Activated CD4-positive, alpha-beta memory T cell treated with anti-CD3 and anti-CD28 coated beads, Interleukin-2, amount 10 ng/mL, durations not matched to agents 7 days and 5 days (primary cell): ENCODE data around the gene LCN1. TPM values are rescaled to one million over a fixed set of nuclear protein-coding genes. Genes with fewer than 3 reads are reported as not detected.
"Not testable (repeated sequence)": the region's sequence is repeated elsewhere in the genome, so short reads cannot be mapped to it uniquely, and the experiment has no call there.

Experiments used
- CTCF ChIA-PET: fragments of 350-600 bp; sonication (Branson Sonifier 250); formaldehyde crosslinking; loops from one replicate; lab custom pipeline; 2021; ENCODE audit warnings: antibody characterized with exemption, inconsistent platforms; lab: Charles Lee
- POLR2A ChIA-PET: fragments of 350-600 bp; sonication (Branson Sonifier 250); formaldehyde crosslinking; loops from one replicate; lab custom pipeline; 2021; ENCODE audit warnings: antibody characterized with exemption; lab: Charles Lee
- DNase-seq: peaks from one replicate; pipeline ENCODE4 v3.0.0-alpha.2; 2020
- H3K27ac Mint-ChIP-seq: one replicate; pipeline ENCODE4 v1.8.0; 2021; ENCODE audit warnings: mild to moderate bottlenecking, mixed read lengths
- H3K27me3 Mint-ChIP-seq: one replicate; pipeline ENCODE4 v1.8.0; 2021; ENCODE audit warnings: mixed read lengths
- H3K36me3 Mint-ChIP-seq: one replicate; pipeline ENCODE4 v1.8.0; 2021; ENCODE audit warnings: low read depth, mixed read lengths
- H3K4me1 Mint-ChIP-seq: one replicate; pipeline ENCODE4 v1.8.0; 2021; ENCODE audit warnings: mixed read lengths
- H3K4me3 Mint-ChIP-seq: one replicate; pipeline ENCODE4 v1.8.0; 2021; ENCODE audit warnings: mild to moderate bottlenecking, mixed read lengths
- H3K9me3 Mint-ChIP-seq: one replicate; pipeline ENCODE4 v1.8.0; 2021; ENCODE audit warnings: mixed read lengths
- total RNA-seq, 2 experiments: library from RNA; stranded (reverse); gene quantifications; one replicate each; pipeline ENCODE4 v1.2.3, GENCODE V29; 2021

Gene LCN1
- total RNA-seq, 2 experiments from 2014 or later, result not detected

DNA sequence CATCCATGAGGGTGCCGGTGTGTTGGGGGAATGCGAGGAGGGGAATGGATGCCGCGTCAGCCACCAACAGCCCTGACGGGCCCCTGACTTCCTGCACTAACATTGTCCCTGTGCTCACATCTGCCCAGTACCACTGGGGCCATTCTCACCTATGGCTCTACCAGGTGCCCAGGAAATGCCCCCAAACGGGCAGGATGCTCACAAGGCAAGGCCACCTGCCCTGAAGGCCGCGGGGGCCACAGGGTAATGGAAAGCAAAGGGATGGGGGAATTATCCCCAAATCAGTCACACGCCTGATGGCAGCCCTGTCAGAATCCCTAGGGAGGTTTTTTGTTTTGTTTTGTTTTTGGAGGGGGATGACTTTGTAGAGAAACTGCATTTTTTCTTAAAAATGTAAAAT, 7.3 kb upstream of the LCN1 start:
- CTCF ChIA-PET, result not testable (repeated sequence)

DNA sequence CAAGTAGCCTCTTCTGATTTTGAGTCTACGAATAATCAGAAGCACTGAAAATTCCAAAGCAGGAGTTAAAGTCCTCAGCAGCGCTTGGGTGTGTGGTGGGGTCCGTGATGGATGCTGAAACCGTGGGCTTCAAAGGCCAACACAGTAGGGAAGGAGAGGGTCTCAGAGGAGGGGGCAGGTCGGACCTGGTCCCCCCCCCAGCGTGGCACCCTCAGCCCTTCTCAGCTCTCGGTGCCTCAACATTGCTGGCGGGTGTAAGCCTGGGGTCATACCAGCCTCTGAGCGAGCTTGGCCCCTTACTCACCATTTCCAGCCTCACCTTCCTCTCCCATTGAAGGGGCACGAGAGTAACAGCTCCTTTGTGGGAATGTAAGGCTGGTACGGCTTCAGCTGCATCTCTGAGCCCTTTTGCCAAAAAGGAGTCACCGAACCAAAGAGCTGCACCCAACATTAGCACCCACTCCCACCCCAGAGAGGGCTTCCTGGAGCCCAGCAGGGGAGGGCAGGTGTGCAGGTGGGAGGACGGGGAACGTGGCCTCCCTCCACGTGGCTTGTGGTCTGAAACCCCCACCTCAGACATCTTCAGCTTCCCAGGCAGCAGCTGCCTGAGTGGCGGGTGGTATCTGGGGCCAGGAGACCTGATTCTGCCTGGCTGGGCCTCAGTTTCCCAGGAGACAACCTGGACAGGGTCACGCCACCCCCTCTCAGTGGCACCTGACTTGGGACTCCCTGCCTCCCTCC, 6.7 kb upstream of the LCN1 start:
- H3K4me3 Mint-ChIP-seq, result no peak overlapping the region
- POLR2A ChIA-PET, result no interaction called here
- DNase-seq, result no peak
- no peak overlapping the region for H3K27ac Mint-ChIP-seq
- no peaks in the 10 kb centered on the region for H3K36me3 Mint-ChIP-seq
- H3K9me3 Mint-ChIP-seq, result no peaks in the 10 kb centered on the region
- H3K4me1 Mint-ChIP-seq, result peaks cover 32% of the 10 kb centered on the region
- CTCF ChIA-PET, result no interaction called here
- peaks cover 20% of the 10 kb centered on the region for H3K27me3 Mint-ChIP-seq

More for the DNA sequence above, 7.3 kb upstream of the LCN1 start:
- H3K36me3 Mint-ChIP-seq, H3K27ac Mint-ChIP-seq, H3K4me3 Mint-ChIP-seq, DNase-seq, POLR2A ChIA-PET, H3K9me3 Mint-ChIP-seq: not testable (repeated sequence)
- Mint-ChIP-seq H3K27me3 (peaks cover 20% of the 10 kb centered on the region), H3K4me1 (peaks cover 32% of the 10 kb centered on the region)

DNA sequence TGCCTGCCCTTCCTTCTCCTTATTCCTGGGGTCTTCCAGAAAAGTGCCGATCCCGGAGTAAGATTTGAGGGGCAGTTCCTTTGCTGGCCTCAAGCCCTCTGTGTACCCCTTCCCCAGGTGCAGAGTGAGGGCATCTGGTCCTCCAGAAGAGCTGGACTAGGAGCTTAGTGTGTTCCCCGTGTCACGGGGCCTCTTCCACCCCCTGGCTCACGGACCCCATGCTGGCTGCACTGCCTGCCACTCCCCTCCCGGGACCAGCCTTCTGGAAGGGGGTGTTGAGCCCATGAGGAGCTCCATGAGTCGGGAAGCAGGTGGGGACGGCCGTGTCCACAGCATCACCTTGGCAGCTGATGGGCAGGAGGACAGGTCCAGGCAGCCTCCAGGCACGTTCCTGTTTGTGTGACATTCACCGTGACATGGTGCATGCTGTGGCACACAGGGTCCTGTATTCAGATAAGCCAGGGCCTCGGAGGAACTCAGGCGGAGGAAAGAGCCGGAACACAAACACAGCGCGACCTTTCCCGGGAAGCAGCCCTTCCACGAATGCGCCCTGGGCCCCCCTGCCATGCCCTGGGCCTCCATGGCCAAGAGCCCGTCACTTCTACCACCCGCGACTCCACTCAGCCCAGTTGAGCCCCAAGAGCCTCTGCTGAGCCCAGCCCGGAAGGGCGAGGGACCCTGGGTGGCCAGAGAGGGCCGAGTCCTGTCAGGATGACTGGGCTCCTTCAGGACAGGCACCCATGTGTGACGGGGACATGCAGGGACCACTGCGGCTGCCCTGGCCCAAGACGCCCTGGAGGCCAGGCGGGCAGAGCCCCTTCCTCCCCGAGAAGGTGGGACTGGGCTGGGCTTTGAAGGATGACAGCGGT, 5.9 kb upstream of the LCN1 start:
- H3K4me3 Mint-ChIP-seq, result no peak overlapping the region
- peaks cover 25% of the 10 kb centered on the region for H3K27me3 Mint-ChIP-seq
- H3K4me1 Mint-ChIP-seq, result peaks cover 31% of the 10 kb centered on the region
- POLR2A ChIA-PET, result no interaction called here
- no peak overlapping the region for H3K27ac Mint-ChIP-seq
- CTCF ChIA-PET, result no interaction called here
- DNase-seq, result no peak
- H3K36me3 Mint-ChIP-seq, result no peaks in the 10 kb centered on the region
- no peaks in the 10 kb centered on the region for H3K9me3 Mint-ChIP-seq

DNA sequence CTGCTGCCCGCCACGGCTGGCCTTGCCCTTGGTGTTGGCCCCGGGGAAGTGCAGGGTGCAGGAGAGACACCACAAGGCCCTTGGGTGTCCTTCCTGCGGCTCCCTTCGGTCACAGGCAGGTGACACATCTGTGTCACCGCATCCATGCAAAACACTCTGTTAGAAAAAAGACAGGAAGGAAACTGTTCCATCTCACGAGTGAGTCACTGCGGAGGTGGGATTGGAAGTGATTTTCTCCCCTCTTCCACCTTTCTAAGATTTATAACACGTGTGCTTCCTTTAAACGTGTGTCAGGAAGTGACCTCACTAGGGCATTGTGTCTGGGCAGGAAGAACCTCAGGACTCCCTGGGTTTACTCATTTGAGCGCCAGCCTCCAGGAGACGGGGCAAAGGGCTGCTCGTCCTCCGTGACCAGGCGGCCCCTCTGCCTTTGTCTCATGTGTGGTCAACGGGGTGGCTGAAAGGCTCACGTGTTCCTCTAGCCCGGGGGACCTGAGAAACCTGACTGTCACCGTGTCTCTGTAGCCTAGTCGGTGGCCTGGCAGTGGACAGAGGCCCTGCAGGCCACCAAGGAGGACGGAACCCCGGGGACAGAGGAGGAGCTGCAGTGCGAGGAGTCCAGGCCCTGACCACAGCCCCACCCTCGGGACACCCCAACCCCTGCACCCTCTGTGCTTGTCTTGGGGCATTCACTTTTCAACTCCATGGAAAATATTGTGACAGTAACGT, 4.9 kb upstream of the LCN1 start:
- ChIA-PET CTCF (no interaction called here), POLR2A (no interaction called here)
- peaks cover 26% of the 10 kb centered on the region for H3K27me3 Mint-ChIP-seq
- no peak overlapping the region for H3K4me3 Mint-ChIP-seq
- DNase-seq, result peak; percentile 26
- H3K27ac Mint-ChIP-seq, result no peak overlapping the region
- H3K4me1 Mint-ChIP-seq, result peaks cover 24% of the 10 kb centered on the region
- no peaks in the 10 kb centered on the region for H3K9me3 Mint-ChIP-seq
- H3K36me3 Mint-ChIP-seq, result no peaks in the 10 kb centered on the region

DNA sequence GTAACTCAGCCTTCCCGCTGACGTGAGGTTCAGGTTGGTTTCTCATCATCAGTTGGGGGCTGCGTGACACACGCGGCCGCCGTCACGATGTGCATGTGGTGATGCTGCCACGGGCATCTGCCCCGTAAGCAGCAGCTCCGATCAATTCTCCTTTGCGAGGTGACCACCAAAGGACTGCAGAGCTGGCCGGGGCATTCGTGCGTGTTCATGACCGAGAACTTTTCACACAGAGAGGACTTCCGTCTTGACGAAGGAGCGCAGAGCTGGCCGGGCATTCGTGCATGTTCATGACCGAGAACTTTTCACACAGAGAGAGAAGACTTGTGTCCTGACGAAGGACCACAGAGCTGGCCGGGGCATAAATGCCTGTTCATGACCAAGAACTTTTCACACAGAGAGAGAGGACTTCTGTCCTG, 3.8 kb upstream of the LCN1 start:
- Mint-ChIP-seq H3K9me3 (no peaks in the 10 kb centered on the region), H3K27ac (no peak overlapping the region), H3K4me1 (peaks cover 15% of the 10 kb centered on the region), H3K4me3 (no peak overlapping the region), H3K36me3 (no peaks in the 10 kb centered on the region), H3K27me3 (peaks cover 26% of the 10 kb centered on the region)
- ChIA-PET POLR2A (no interaction called here), CTCF (no interaction called here)
- DNase-seq, result no peak

DNA sequence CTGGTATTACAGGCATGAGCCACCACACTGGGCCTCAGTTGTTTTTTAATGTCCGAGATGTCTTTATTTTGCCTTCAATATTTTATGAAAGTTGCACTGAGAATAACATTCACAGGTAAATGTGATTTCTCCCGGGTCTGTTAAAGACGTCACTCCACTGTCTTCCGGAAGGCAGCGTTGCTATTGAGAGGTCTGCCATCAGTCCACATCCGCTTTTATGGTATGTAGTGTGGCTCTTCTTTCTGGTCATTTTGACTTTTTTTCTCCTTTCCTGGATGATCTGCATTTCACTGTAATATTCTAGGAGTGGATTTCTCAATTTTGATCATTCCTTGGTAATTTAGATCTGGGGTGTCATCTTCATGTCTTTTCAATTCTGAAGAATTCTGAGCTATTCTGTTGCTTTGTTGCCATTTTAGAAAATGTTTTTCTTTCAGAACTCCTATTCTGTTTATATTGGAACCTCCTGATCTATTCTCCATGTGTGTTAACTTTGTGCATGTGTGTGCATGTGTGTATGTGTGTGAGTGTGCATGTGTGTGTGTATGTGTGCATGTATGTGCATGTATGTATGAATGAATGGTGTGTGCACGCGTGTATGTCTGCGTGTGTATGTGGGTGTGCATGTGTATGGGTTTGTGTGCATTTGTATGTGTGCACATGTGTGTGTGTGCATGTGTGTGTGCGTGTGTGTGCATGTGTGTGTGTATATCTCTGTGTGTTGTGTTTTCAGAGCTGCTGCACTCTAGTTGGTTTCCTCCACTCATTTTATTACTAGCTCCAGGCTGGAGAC, 1.9 kb upstream of the LCN1 start:
- H3K36me3 Mint-ChIP-seq, result no peaks in the 10 kb centered on the region
- H3K27me3 Mint-ChIP-seq, result peaks cover 26% of the 10 kb centered on the region
- no peak for DNase-seq
- peaks cover 10% of the 10 kb centered on the region for H3K4me1 Mint-ChIP-seq
- ChIA-PET POLR2A (no interaction called here), CTCF (no interaction called here)
- no peak overlapping the region for H3K27ac Mint-ChIP-seq
- H3K4me3 Mint-ChIP-seq, result no peak overlapping the region
- H3K9me3 Mint-ChIP-seq, result no peaks in the 10 kb centered on the region

DNA sequence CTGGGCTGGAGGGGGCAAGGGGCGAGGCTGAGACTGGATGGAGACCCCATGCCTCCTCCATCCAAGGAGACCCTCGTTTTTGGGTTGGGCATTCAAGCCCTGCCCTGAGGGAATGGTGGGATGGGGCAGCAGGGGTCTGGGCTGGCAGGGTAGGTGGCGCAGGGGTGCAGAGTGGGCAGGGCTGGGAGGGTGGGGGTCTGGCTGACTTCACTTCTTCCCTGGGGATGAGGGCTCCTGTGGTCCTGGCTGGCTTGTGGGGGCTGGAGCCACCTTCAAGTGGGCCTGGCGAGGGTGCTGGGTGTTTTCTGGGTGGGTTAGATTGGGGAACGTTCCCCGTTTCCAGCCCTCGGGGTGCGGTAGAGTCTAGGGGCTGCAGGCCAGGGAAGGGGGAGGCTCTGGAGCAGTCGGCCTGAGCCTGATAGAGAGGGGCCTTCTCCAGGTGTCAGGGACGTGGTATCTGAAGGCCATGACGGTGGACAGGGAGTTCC, 412 bp downstream of the LCN1 start:
- Mint-ChIP-seq H3K4me1 (peaks cover 2% of the 10 kb centered on the region), H3K9me3 (no peaks in the 10 kb centered on the region)
- POLR2A ChIA-PET, result no interaction called here

DNA sequence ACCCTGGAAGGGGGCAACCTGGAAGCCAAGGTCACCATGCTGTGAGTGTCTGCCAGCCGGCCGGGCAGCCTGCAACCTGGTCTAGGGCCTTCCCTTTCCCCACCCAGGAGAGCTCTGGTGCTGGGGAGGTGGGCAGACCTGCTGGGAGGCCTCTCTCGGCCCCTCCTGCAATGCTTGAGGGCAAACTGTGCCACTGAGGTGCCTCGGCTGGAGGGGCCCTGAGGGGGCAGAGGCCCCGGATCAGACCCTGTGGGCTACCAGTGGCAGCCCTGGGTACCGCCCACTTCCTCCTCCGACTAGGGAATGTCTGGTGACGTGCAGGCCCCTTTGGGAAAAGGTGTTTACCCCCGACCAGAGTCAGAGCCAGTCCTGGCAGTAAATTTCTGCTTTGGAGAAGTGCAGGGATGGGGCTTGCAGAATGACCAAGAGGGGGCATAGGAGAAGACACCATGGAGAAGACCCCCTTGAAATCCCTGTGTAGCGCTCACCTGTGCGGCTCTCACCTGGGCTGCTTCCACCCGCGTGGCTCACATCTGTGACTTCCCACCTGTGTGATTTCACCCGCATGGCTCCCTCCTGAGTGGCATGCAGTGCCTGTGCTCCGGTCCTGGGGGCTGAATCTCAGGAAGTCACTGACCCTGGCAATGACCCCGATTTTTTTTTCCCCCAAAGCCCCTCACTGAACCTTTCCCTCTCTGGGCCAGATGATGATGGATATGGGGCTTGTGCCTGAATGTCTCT, 1.1 kb downstream of the LCN1 start:
- Mint-ChIP-seq H3K4me1 (no peaks in the 10 kb centered on the region), H3K27ac (no peak overlapping the region), H3K36me3 (no peaks in the 10 kb centered on the region), H3K27me3 (peaks cover 25% of the 10 kb centered on the region), H3K9me3 (no peaks in the 10 kb centered on the region), H3K4me3 (no peak overlapping the region)
- DNase-seq, result no peak
- CTCF ChIA-PET, result no interaction called here
- POLR2A ChIA-PET, result no interaction called here

More for the DNA sequence above, 412 bp downstream of the LCN1 start:
- Mint-ChIP-seq H3K36me3 (no peaks in the 10 kb centered on the region), H3K4me3 (no peak overlapping the region), H3K27ac (no peak overlapping the region), H3K27me3 (peaks cover 26% of the 10 kb centered on the region)
- CTCF ChIA-PET, result no interaction called here
- no peak for DNase-seq

DNA sequence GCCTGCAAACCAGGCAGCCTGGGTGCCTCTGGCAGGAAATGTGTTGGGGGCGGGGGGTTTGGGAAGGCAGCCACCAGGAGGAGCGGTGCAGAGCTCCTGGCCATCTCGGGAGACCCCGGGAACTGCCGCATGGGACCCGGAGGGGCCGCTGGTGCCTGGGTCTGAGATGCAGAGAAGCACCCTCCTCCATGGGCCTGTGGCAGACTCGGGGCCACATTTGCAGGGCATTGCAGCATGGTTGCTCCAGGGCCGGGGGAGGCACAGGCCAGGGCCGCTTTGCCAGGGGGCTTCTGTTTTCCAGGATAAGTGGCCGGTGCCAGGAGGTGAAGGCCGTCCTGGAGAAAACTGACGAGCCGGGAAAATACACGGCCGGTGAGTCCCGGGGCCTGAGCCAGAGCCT, 1.7 kb downstream of the LCN1 start:
- peaks cover 20% of the 10 kb centered on the region for H3K27me3 Mint-ChIP-seq
- no peaks in the 10 kb centered on the region for H3K9me3 Mint-ChIP-seq
- no peak overlapping the region for H3K27ac Mint-ChIP-seq
- H3K4me1 Mint-ChIP-seq, result no peaks in the 10 kb centered on the region
- no peak overlapping the region for H3K4me3 Mint-ChIP-seq
- H3K36me3 Mint-ChIP-seq, result no peaks in the 10 kb centered on the region
- no peak for DNase-seq
- CTCF ChIA-PET, result no interaction called here
- POLR2A ChIA-PET, result no interaction called here

DNA sequence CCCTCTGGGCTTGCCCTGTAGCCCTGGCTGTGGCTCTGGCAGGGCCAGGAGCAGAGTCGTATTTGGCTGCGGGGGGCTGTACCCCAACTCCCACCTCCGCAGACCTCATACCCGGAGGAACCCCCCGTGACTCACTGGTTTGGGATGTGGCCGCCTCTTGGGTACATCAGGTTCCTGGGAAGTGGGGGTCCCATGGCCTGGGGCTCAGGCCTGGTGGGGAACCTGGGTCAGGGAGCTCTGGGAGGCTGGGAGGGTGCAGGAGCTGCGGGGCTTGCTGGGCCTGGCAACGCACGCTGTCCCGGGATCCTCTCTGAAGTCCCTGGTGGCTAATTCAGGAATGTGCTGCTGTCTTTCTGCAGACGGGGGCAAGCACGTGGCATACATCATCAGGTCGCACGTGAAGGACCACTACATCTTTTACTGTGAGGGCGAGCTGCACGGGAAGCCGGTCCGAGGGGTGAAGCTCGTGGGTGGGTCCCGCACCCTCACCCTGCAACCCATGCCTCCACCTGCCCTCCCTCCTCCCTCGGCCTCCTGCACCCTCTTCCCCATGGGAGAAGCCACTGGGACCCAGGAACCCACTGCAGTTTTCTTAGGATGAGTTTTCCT, 2.4 kb downstream of the LCN1 start:
- POLR2A ChIA-PET, result no interaction called here
- Mint-ChIP-seq H3K27me3 (peaks cover 14% of the 10 kb centered on the region), H3K4me3 (no peak overlapping the region), H3K4me1 (peaks cover 2% of the 10 kb centered on the region), H3K9me3 (no peaks in the 10 kb centered on the region), H3K36me3 (no peaks in the 10 kb centered on the region), H3K27ac (no peak overlapping the region)
- DNase-seq, result no peak
- CTCF ChIA-PET, result no interaction called here

DNA sequence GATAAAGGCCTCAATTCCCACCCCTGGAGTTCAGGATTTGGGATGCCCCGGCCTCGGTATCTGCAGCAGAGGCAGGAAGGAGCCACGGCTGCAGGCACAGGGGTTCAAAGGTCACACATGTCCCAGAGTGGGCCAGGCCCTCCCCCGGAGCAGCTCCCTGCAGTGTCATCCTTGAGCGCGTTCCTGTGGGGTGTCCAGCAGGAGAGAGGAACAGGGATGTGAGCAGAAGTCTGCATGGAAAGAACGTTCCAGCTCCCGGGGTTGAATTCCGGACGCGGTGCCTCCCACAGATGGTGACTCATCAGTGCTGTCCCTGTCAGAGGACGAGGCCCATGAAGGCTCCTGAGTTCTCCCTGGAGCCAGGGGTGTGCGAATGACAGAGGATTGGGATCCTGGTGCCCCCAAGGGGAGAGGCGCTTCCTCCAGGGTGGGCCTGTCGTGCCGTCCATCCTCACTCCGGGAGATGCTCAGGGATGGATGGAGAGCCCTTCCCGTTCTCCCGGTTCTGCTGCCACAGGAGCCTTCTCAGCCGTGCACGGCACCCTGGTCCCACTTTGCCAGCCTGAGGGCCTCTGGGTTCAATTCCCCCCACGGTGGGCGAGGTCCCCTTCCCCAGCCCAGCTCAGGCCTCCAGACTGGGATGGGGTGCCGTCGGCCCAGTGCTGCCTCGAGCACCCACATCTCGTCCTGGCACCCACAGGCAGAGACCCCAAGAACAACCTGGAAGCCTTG, 3.1 kb downstream of the LCN1 start:
- Mint-ChIP-seq H3K36me3 (no peaks in the 10 kb centered on the region), H3K4me1 (peaks cover 5% of the 10 kb centered on the region), H3K27me3 (peaks cover 11% of the 10 kb centered on the region), H3K27ac (no peak overlapping the region), H3K9me3 (no peaks in the 10 kb centered on the region), H3K4me3 (no peak overlapping the region)
- CTCF ChIA-PET, result no interaction called here
- POLR2A ChIA-PET, result no interaction called here
- DNase-seq, result no peak
